ENCODE results near the gene LCAT.

- TF ChIP-seq CTCF (conservative IDR thresholded peaks at IDR 0.05; ENCODE audit: low read length) (no peak), EZH2phosphoT487 (IDR thresholded peaks at IDR 0.05; ENCODE audit: borderline replicate concordance) (no peak)
Observed at GRCh38 chr16:67982011-67982696, 38.2 kb upstream of the LCAT start.

Data from Loucy (cell line).